ENCODE data around the gene BID. TPM values are rescaled to one million over a fixed set of nuclear protein-coding genes. Genes with fewer than 3 reads are reported as not detected.
A peak's percentile ranks its signal among the peaks of the same experiment; 100 is the strongest.
"Not testable (repeated sequence)": the region's sequence is repeated elsewhere in the genome, so short reads cannot be mapped to it uniquely, and the experiment has no call there.

BID gene
- total RNA-seq, 1 donor from 2014 or later: 44.6 TPM

- DNase-seq (ENCODE audit: low read depth): peak; percentile 88
Measured at GRCh38 chr22:17705951-17706900, 68.0 kb downstream of the BID start.

- DNase-seq (ENCODE audit: low read depth): peak; percentile 31
Measured at GRCh38 chr22:17705546-17705945, 68.7 kb downstream of the BID start.

- DNase-seq (ENCODE audit: low read depth): no peak
Measured at GRCh38 chr22:17703811-17704210, 70.5 kb downstream of the BID start.

DNA sequence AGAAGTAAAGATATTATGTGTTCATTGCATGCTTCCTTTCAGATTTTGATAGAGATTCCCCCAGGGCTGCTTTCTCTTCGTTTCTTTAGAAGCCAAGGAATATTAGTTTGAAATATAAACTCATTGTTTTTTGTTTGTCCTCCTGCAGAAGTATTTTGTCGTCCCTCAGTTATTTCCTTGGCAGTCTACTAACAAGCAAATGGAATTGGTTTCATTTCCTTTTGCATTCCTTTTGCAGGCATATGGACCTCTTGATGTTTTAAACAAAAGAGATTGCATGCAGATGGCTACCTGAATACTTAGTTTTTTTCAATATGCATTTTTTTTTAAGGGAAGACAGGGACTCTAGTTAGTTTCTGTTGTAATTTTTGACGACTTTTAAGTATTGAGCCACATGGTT lies 73.5 kb downstream of the BID start:
- DNase-seq (ENCODE audit: low read depth): no peak

DNA sequence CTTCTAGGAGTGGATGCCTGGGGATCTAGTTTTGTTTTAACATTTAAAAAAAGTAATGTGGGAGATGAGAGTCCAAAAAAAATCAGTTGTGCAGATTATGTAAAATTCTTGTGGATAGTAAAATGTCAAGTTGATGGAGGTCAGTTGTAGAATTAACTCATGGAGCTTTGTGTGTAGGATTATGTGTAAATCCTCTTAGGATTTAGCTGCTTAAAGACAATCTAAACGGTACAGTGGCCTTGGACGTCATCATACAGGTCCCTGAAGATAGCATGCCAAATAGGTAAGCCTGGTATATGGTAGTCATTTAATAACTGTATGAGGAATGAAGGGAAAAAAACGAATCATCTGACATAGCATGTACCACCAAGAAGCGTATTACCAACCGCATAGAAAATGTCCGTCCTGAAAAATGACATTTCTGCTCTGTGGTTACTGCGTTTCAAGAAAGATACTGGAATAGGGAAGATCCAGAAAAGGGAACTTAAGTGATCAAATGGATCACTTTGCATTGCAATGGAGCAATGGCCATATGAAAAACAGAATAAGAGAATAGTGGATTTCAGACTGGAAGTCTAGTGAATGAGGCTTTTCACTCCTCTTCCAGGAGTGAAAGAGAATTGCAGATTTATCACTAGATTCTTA lies 74.5 kb downstream of the BID start:
- no peak for DNase-seq (ENCODE audit: low read depth)

DNA sequence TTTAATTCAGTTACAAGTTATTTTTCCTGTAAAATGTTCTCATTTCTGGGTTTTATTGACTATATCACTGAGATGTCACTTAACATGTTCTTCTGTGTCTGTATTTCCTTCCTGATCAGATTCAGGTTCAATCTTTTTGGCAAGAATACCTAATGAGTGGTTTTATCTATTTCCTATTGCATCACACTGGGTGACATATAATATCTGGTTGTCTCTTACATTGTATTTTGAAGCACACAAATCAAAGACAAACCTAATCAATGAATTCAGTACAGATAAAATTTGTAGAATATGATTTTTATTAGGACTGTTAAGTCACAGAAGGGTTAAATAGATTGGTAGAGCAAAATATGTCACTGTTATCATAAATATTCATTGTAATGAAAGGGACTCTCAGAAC lies 75.3 kb downstream of the BID start:
- DNase-seq (ENCODE audit: low read depth): no peak

GRCh38 chr22:17698276-17698675 lies 76.0 kb downstream of the BID start:
- not testable (repeated sequence) for DNase-seq (ENCODE audit: low read depth)

GRCh38 chr22:17697196-17697595 lies 77.1 kb downstream of the BID start:
- DNase-seq (ENCODE audit: low read depth): not testable (repeated sequence)

DNA sequence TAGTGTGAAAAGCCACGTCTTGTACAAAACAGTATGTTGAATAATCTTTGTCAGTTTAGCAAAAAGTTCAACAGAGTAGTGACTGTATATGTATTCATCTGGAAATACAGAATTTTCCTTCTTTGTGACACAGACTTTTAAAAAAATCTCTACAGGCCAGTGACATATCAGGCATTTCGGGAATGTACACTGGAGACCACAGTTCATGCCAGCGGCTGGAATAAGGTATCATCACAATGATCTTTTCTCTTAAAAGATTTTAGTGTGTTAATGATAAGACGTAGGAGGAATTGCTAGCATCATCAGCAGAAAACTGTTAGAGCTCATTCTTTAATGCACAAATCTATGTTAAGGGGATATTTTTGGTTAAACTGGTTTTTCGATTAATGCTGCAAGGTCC lies 78.3 kb downstream of the BID start:
- DNase-seq (ENCODE audit: low read depth): no peak

GRCh38 chr22:17694752-17695151 lies 79.5 kb downstream of the BID start:
- no peak for DNase-seq (ENCODE audit: low read depth)

DNA sequence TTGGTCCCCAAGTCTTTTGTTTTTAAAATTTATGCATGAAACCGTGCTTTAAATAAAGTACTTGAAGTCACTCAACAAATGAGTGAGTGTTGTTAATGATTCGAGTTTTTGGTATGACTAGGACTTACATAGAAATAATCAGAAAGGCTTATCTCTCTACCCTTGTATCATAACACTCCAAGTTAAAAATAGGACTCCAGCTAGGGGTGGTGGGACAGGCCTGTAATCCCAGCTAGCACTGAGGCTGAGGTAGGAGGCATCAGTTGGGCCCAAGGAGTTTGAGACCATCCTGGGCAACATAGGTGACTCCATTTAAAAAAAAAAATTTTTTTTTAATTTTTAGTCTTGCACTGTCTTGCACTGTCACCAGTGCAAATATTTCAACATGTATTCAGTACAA lies 80.1 kb downstream of the BID start:
- DNase-seq (ENCODE audit: low read depth): no peak

DNA sequence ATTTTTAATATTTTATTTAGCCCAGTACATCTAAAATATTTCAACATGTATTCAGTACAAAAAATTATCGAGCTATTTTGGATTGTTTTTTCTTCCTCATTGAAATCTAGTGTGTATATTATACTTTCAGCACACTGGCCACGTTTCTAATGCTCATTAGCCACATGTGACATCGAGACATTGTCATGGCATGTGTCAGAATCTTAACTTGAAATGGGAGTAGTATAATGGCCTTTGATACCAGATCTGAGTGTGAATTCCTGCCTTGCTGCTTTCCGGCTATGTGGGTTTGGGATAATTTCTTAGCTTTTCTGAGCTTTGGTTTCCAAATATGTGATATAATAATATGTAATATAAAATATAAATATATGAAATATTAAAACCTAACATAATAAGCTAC lies 81.4 kb downstream of the BID start:
- DNase-seq (ENCODE audit: low read depth): peak; percentile 38

GRCh38 chr22:17684245-17684644 lies 90.0 kb downstream of the BID start:
- no peak for DNase-seq (ENCODE audit: low read depth)

Small RNAs within 50 kb of the gene (microRNA-seq; reads per million reads assigned to microRNA genes)
- gene MIR3198-1: not detected

Other genes starting within 250 kb of the BID start
- 1.2 TPM in 1 of 2 replicates, not detected in the other for gene SLC25A18, start 211.0 kb downstream of the BID start, total RNA-seq
- gene ATP6V1E1, start 145.7 kb downstream of the BID start, total RNA-seq: 221 and 223 TPM in 2 replicates
- 102 and 121 TPM in 2 replicates for gene BCL2L13, start 135.7 kb downstream of the BID start, total RNA-seq